NCI-H1436 treated with DMSO at 0.1 percent for 48 hours (cell line): ENCODE results near the gene GRIK4.
"Not testable (repeated sequence)": the region's sequence is repeated elsewhere in the genome, so short reads cannot be mapped to it uniquely, and the experiment has no call there.

ENCODE experiments used
- DNase-seq: peaks from one replicate; lab custom pipeline; 2025; lab: John Stamatoyannopoulos, UW

Gene GRIK4

GRCh38 chr11:120606211-120607010, 94.9 kb downstream of the GRIK4 start:
- no peak for DNase-seq

GRCh38 chr11:120608061-120608460, 96.5 kb downstream of the GRIK4 start:
- no peak for DNase-seq

- no peak for DNase-seq
Measured at GRCh38 chr11:120608760-120609211, 97.2 kb downstream of the GRIK4 start.

- no peak for DNase-seq
Measured at GRCh38 chr11:120610111-120610510, 98.6 kb downstream of the GRIK4 start.

GRCh38 chr11:120611581-120611980, 100.0 kb downstream of the GRIK4 start:
- DNase-seq: no peak

DNA sequence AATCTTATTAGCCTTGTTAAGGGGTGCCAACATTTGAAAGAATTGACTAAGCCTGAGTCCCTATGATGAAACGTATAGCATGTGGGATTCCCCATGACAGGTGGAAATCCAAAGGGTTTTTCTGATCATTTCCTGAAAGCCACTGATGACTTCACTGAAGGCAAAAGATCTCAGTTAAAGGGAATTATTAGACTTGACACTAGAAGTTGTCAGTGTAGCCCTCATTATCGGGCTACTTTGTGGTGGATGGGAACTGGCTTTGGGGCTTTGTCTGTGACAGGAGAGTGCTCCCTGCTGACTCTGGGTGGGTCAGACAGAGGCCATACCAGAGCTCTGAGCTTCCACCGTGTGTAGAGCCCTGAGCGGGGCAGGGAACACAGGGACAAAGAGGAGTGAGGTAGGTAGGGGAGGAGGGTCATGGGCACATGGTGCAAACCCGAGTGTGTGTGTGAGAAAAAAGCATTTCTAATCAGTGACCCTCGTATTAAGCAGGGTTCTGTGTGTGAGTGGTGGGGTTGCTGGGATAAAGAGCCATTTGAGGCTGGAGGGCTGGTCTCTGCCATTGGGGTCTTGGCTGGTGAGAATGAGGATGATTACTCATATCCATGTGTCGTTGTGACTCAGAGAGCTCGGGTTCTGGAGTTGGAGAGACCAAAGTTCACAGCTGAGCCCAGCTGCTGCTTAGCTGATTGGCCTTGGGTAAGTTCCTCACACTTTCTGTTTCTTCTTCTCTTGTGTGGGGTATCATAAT, 101.1 kb downstream of the GRIK4 start:
- no peak for DNase-seq

DNA sequence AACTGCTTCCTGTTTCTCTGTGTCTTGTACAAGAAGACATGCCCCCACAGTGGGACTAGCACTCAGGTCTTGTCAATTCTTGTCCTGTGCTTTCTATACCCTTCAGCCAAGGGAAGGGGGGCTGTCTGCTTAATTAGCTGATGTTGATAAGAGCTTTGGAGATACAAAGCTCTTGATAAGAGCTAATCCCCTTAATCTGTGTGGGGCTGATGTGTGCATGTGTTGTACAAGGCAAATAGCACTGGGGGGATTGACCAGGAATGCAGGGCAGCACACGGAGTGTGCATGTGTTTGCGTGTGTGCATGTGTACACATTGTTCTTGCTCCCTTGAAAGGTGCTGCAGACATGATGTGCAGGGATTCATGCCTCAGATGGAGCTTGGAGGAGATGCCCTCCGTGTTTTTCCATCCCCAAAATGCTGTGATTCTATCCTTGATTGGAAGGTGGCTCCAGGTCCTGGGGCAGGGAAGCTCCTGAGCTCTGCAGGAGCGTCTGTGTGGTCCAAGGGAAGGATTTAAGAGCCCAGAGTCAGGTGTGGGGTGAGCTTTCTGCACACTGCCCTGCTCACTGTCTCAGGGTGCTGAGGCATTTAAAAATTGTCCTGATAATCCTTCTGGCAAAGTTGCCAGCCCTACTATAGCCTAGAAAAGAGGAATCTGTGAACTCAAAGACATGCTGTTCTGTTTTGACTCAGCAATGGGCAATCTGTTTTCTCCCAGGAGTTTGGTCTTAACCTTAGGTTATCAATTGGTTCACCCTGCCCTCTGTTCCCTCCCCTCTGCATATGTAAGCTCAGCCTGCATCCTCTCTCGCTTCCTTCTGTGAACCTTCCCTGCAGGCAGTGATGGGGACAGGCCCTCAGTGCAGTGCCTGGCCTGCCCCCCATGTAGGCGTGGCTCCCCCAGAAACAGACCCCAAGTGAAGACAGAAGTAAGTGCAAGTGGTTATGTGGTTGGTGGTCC, 102.0 kb downstream of the GRIK4 start:
- DNase-seq: no peak

DNA sequence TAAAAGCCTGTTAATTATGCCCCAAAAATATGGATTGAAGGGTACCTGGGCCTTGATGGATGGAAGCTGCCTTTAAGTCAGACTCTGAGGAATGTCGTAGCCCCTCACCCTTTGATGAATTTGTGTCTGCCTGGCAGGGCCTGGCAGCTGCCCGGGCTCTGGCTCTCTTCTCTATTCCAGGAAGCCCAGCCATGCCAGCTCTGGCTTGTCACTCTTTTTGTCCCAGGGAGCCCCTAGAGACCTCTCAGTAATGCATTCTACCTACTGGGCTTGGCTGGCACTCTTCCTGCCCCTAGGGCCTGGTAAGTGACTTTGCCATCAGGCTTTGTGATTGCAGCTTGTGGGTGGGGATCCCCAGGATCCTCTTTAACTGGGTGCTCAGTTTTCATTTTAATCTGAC, 103.8 kb downstream of the GRIK4 start:
- DNase-seq: peak; percentile 72

- no peak for DNase-seq
Measured at GRCh38 chr11:120618399-120618798, 106.9 kb downstream of the GRIK4 start.

DNA sequence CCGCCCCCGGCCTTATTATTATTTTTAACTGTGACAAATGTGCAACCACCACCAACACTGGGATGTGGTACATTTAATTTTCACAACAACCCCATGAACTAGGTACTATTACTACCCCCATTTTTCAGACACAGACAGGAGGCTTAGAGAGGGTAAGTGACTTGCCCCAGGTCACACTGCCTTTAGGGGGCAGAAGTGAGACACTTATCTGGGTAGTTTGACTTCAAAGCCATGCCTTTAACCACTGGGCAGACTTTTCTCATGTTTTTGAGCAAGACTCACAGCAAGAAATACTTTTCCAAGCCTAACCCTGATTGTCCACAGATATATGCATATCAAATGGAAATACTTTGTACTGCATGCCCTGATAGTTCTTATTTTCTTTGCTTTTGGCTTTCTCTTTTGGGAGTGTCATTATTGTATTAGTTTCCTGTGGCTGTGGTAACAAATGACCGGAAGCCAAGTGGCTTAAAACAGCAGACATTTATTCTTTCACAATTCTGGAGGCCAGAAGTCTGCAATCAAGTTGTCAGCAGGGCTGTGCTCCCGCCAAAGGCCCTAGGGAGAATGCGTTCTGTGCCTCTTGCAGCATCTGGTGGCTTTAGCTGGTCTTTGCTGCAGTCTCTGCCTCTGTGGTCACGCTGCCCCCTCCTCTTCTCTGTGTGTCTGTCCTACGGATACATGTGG, 110.8 kb downstream of the GRIK4 start:
- DNase-seq: no peak

- not testable (repeated sequence) for DNase-seq
Measured at GRCh38 chr11:120624992-120625391, 113.4 kb downstream of the GRIK4 start.

- DNase-seq: no peak
Measured at GRCh38 chr11:120625565-120625964, 114.0 kb downstream of the GRIK4 start.

DNA sequence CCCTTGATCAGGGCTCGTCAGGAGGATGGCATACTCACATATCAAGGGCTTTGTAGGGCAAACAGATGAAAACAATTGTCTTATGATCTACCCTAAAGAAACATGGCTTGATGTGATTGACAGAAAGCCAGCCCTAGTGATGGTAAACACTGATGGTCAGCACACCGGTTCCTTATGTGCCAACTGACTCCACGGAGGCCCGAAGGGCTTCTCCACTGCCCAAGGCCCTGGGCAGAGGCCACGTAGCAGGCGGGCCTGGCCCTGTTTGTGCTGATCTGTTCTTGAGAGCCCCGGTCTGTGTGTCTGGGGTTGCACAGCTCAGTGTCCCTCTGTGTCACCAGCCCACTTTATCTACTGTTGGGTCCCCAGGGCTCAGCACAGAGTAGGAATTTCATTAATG, 115.2 kb downstream of the GRIK4 start:
- DNase-seq: no peak

DNA sequence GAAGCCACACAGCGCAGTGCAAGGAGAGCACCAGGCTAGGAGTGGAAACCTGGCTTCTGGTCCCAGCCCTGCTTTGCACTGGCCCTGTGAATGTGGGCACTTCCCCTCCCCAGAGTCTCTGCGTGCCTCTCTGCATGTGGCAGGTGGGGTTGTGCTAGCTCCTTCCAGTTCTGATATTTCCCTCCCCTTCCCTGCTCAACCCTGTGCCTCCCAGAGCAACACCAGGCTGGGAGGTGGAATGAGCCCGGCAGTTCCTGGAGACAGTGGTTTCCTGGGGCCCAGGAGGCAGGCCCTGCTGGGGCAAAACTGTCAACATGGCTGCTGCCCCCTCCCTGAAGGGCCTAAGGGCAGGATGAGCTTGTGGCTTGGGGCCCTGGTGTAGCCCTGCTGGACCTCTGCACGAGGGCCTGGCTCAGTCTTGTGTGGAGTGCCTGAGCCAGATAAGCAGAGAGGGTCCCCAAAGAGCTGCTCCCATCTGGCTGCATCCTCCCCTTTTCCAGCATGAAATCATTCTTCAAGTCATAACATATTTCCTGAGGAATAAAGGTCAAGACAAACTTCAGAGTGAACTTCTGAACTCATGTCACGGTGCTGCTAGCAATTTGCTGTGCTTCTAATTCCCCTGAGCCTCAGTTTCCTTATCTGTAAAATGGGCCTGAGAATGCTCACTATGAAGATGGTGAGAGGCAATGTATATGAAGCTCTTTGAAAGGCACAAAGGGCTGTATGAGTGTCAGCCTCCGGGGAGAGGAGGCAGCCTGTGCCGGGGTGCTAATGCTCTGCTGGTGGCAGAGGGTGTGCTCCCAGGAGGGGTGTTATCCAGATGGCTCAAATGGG, 116.0 kb downstream of the GRIK4 start:
- DNase-seq: no peak

DNA sequence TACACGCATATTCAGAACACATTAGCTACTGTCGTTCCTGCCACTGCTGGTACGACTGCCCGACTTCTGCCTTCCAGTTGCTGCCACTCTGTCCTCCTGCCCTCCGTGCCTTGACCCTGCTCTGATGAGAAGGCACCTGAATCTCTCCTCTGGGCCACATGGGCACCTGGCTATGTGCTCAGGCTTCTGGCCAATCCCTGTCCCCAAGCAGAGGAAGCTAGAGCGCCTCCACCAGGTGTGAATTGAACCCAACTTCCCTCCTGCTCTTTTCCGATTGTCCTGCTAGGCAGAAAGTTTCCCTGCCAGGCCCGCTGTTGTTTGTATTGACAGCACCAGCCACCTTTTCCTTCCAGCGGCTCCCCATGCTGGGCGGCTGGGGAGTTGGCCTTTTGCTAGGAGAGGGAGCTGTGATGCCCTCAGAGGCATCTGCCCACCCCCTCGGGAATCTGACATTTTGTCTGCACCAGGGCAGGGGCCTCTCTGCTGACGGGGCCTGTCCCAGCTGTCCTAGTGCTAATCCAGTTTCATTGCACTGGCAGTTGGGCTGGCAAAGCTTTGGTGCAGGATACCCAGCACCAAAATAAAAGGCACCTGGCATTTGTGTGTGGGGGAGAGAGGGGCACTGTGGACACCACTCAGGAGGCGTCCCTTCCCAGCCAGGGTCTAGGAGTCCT, 118.0 kb downstream of the GRIK4 start:
- DNase-seq: no peak

DNA sequence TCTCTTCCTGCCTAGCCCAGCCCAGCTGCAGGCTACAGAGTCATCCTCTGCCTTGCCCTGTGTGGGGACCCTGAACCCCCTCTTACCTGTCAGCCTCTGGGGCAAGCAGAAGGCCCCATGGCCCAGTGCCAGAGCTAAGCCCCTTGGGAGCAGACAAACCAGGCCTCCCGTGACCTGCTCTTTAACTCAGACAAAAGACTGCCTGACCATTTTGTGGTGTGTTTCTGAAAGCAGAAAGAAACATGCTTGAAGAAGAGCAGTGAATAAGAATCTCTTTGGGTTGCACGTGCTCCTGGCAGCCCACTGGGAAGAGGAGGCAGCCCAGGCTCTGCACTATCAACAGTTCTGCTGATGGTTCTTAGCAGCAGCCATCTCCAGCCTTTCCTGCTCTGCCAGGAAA, 118.6 kb downstream of the GRIK4 start:
- DNase-seq: no peak

- DNase-seq: no peak
Measured at GRCh38 chr11:120632579-120632978, 121.0 kb downstream of the GRIK4 start.

DNA sequence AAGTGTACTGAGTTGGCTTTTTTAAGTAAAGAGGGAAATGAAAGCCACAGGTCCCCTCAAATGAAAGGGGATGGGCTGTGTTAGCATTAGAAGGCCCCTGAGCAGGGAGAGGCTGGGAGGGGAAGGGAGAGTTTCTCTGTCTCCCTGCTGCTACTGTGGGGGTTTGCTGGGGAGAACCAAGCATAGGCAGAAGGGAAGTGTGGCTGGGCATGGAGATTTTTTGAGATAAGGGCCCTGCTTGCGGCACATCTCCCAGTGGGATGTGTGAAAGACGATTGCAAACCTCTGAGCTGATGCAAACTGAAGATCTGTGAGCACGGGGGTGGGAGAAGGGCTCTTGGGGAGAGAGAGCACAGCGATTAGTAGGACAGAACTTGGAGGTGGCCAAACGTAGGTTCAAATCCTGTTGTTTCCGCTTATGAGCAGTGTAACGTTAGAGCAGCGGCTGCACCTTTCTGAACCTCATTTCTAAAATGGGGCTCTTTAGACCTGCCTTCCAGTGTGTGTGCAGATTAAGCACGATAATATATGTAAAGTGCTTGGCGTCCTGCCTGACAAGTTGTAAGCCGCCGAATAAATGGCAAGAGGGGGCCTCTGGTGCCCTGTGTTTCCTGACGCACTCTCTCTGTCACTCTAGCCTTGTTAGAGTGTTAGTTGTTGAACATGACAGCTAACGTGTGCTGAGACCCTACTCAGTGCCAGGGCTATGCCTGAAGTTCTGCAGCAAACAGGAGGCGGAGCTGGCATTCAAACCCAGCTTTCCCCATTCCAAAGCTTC, 122.3 kb downstream of the GRIK4 start:
- DNase-seq: peak; percentile 39

DNA sequence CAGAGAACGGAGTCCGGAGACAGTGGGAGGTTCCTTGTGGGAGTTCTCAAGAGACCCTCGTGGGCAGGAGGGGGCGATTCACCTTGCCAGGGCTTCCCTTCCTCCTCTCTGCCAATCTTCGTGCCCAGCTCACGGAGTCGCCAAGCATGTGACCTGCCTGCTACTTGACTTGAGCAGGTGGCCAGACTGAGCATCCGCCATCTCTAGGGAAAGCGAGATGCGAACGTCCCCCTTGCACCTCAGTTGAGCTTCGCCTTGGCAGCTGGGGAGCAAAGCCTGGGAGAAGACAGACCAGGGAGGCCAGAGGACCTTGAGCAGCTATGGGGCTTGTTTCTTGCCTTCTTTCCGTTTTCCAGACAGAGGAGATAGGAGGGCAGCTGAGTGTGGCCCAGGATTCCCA, 123.2 kb downstream of the GRIK4 start:
- no peak for DNase-seq
